HS-5 (cell line): Measurements from ENCODE around the gene PMIS2.

ENCODE experiments used
- DNase-seq: peaks from one replicate; pipeline ENCODE4 v3.0.0-alpha.2; 2012; ENCODE audit warnings: low read depth

The PMIS2 gene

GRCh38 chr19:35556846-35557538, 29.0 kb upstream of the PMIS2 start:
- DNase-seq = no peak

DNA sequence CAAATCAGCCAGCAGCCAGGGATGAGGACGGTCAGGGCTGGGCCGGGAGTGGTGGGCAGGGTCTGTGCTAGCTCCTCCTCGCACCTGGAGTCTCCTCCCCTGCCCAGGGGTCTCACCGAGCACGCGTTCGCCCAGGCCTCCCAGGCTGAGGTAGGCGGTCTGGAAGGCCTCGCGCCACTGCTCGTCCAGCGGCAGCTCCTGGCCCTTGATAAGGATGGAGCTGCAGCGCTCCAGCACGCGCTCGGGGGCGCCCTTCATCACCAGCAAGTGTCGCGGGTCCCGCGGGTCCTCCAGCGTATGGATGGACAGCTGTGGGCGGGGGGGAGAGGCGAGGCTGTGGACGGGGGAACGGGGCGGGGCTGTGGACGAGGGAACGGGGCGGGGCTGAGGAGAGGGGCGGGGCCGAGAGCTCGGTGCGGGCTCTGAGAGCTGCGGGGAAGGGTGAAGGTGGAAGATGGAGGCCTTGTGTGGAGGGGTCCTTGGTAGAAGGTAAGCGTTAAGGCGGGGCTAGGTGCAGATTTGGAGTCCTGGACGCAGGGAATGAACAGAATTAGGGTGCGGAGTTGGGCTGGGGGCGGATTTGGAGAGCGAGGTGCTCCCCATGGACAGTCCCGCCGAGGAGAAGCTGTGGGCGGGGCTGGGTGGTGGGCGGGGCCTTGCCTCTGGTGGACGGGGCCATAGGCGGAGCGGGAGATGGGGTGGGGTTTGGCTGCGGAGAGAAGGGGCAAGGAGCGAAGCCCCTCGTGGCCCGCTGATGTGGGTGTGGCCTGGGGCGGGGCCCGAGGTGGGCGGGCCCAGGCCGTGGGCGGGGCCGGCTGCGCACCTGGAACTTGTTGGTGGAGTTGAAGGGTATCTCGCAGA, 28.2 kb upstream of the PMIS2 start:
- no peak for DNase-seq

DNA sequence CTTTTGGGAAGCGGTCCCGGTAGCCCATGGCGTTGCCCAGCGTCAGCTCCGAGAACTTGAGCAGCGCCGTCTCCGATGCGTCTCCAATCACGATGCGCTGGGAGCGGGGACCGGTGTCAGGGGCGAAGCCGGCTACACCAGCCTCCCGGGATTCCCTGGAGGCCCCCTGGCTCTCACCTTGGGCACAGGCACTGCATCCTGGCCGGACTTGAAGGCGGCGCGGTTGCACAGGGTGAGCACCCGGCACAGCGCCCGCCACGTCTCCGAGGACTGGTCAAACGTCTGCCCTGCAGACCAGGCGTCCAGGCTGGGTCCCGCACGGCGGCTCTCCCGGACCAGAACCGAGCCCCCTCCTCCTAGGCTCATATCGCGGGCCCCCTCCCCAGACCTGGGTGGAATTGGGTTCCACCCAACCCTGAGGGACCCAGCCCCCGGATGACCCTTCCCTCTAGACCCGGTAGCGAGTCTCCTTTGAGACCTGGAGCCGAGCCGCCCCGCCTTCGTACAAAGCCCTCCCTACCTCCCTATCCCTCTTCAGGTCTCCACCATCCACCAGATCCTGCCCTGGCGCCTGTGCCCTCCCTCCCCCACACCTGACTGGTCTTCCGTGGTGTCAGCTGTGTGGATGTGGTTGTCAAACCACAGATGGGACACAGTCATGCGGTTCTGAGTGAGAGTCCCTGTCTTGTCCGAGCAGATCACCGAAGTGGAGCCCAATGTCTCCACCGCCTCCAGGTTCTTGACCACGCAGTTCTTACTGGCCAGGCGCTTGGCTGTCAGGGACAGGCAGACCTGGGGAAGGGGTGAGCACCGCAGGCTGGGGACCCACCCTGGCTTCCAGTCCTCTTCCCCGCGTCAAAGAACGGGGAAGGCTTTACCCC, 27.3 kb upstream of the PMIS2 start:
- DNase-seq = no peak

- DNase-seq = no peak
These were observed 26.7 kb upstream of the PMIS2 start for GRCh38 chr19:35559281-35559659.

- no peak for DNase-seq
These were observed 26.2 kb upstream of the PMIS2 start for GRCh38 chr19:35559781-35560180.

GRCh38 chr19:35560271-35560670, 25.7 kb upstream of the PMIS2 start:
- DNase-seq = no peak

DNA sequence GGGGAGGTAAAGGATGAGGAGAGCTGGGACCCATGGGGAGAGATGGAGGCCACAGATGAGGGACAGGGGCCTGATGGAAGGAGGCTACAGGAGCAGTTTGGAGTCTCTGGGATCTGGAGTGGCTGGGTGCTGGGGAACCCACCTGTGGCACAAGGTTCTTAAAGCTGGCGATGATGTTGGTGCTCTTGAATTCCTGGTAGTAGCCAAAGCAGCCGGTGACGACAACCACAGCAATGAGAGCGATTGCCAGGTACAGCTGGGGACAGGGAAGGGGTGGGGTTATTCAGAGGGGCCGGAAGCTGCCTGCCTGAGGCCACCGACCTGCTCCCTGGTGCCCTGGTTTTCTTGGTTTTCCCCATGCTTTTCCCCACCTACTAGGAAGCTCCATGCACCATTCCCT, 25.3 kb upstream of the PMIS2 start:
- DNase-seq = no peak

- no peak for DNase-seq
These were observed 24.5 kb upstream of the PMIS2 start for GRCh38 chr19:35561436-35561835.

DNA sequence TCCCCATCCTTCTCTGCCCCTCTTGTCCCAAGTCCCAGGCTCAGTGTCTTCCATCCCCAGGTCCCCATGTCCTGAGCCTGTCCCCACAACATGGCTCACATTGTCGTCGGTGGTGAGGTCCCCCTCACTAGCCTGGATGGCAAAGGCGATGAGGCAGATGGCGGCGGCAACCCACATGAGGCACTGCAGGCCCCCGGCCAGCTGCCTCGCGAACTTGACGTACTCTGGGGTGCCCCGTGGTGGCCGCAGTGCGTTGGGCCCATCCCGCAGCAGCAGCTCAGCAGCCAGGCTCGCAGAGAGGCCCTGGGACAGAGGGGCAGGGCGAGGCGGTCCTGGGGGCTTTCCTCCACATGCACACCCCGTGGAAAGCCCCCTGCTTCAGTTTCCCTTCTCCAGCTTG, 23.6 kb upstream of the PMIS2 start:
- no peak for DNase-seq

GRCh38 chr19:35562776-35563175, 23.2 kb upstream of the PMIS2 start:
- no peak for DNase-seq

DNA sequence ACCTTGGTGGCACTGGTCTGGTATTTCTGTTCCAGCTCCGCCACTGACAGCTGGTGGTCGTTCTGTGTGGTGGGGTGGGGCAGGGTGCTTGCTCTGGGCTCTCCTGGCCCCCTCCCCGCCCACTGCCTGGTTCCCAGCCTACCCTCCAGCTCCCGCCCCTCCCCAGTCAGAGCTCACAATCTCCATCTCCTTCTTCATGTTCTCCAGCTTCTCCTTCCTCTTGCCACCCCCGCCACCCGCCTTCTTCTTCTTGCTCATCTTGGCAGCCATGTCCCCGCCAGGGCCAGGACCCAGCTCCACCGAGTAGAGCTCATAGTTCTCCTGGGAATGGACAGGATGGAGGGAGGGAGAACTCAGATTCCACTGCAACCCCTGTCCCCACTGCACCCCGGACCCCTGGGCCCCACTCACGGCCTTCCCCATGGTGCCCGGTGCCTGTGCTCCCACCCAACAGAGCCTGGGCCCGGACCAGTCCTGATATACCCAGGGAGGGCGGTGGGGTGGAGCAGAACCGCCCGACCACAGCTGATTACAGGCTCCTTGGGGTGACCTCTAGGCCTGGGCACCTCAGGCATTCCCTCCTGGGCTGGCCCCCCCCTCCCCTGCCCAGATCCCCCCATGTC, 22.7 kb upstream of the PMIS2 start, which contains the start of gene ATP4A:
TSS of gene ATP4A (minus strand) at position 452 of the 623 bp plus-strand sequence. CDS start at position 423, 29 bp downstream.
- no peak for DNase-seq

DNA sequence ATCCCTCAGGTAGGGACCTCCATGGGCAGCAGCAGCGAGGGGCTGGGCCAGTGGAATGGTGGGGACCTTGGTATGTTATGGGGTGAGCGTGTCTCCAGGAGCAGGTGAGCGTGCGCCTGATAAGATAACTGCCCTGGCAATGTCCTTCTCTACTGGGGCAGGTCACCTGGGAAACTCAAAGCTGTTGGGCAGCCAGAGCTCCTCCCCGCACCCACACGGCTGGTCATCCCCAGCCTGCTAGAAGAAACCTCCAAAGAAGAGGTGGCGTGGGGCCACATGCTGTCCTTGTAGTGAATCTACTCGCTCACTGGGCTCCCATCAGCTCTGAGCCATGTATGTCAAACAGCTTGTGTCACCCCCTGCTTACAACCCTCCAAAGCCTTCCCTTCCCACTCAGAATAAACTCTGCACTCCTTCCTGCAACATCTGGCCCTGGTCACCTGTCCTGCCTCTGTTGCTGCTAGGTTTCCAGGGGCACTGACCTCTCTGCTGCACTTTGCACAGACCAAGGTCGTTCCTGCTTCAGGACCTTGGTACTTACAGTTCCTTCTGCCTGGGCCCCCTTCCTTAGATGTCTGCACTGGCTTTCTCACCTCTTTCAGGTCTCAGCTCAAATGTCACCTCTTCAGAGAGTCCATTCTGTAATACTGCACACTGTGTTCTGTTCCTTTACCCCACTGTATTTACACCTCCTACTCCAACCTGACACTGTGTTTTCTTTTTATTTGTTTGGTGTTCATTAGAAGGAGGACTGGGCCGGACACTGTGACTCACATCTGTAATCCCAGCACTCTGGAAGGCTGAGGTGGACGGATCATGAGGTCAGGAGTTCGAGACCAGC, 20.7 kb upstream of the PMIS2 start:
- no peak for DNase-seq

DNA sequence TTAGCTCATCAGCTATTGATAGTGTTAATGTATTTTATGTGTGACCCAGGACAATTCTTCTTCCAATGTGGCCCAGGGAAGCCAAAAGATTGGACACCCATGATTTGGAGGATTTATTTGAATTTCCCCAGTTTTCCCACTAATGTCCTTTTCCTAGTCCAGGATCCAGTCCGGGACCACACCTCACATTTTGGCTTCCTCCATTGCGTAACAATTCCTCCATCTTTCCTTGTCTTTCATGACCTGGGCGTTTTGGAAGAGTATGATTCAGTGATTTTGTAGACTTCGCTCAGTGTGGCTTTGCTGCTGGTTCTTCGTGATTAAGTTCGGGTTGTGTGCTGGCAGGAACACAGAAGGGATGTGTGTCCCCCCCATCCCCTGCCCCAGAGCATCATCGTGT, 19.2 kb upstream of the PMIS2 start:
- DNase-seq = no peak

DNA sequence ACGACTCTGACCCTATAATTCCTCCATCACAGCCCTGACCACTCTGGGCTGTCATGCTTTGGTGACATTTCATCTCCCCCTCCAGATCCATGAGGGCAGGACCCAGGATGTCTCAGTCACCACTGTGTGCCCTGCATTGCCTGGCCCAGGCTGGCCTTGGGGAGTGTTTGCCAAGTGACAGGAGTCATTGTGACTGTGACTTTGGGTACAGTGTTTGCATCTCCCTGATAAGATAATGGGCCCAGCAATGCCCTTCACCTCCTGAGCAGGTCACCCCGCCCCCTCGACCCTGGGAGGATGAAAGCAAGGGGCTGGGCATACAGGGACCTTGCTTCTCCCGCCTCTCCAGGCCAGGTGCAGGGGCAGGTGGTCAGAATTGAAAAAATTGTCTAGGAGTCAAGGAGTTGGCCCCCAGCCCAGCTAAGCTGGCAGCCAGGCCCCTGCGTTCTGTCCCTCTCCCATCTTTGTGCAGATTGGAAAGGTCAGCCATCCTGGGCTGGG, 16.6 kb upstream of the PMIS2 start:
- DNase-seq = no peak

DNA sequence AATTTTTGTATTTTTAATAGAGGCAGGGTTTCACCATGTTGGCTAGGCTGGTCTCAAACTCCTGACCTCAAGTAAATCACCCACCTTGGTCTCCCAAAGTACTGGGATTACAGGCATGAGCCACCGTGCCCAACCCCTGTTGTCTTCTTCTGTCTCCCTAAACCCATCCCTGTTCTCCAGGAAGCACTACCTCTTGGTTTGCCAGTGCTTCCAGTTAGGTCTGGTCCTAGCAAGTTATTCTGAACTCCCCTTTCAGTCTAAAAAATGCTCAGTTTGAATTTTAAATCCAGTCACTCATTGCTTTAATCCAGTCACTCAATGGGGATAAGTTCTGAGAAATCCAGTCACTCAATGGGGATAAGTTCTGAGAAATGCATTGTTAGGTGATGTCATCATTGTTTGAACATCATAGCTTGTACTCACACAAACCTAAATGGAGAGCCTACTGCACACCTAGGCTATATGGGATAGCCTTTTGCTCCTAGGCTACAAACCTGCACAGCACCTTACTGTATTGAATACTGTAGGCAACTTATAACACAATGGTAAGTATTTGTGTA, 14.5 kb upstream of the PMIS2 start:
- DNase-seq = no peak

DNA sequence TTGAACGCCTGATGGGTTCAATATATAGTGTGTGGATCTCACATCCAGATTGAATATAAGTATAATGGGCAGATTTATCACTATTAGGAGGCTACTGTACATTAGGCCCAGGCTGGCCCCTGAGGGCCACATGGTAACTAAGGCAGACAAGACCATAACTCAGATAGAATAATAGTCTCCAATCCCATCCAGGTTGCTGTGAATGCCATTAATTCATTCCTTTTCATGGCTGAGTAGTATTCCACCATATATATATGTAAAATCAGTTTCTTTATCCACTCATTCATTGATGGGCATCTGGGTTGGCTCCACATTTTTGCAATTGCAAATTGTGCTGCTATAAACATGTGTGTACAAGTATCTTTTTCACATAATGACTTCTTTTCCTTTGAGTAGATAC, 8.1 kb upstream of the PMIS2 start:
- no peak for DNase-seq

- DNase-seq = no peak
These were observed 7.3 kb upstream of the PMIS2 start for GRCh38 chr19:35578707-35579106.

DNA sequence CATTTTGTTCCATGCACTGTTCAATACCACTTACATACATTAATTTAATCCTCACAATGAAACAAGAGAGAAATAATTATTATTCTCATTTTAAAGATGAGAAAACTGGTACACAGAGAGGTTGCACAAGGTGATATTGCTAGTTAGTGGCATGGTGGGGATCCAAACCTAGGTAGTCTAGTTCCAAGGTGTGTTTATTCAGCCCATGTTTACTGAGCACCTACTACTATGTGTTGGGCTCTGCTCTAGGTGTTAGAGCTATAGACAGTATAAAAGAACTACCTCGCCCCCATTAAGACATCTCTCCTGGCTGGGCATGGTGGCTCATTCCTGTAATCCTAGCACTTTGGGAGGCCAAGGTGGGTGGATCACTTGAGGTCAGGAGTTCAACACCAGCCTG, 3.2 kb upstream of the PMIS2 start:
- no peak for DNase-seq

GRCh38 chr19:35587321-35587720, 1.3 kb downstream of the PMIS2 start:
- no peak for DNase-seq

DNA sequence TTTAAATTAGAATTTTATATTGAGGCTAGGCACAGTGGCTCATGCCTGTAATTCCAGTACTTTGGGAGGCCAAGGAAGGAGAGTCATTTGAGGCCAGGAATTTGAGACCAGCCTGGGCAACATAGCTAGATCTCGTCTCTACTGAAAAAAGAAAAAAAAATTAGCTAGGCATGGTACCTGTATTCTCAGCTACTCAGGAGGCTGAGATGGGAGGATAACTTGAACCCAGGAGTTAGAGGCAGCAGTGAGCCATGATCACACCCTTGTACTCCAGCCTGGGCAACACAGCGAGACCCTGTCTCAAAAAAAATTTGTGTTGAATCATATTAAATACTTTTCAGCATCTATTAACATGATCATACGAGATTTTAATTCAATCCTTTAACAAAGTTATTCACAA, 4.9 kb downstream of the PMIS2 start:
- no peak for DNase-seq

- DNase-seq = no peak
These were observed 6.3 kb downstream of the PMIS2 start for GRCh38 chr19:35592226-35592625.
